ENCODE measurements around the gene PTX3. TPM values are rescaled to one million over a fixed set of nuclear protein-coding genes. Genes with fewer than 3 reads are reported as not detected.

The PTX3 gene
- total RNA-seq, 6 experiments from 2014 or later = 0.69 TPM; not detected in 5

DNA sequence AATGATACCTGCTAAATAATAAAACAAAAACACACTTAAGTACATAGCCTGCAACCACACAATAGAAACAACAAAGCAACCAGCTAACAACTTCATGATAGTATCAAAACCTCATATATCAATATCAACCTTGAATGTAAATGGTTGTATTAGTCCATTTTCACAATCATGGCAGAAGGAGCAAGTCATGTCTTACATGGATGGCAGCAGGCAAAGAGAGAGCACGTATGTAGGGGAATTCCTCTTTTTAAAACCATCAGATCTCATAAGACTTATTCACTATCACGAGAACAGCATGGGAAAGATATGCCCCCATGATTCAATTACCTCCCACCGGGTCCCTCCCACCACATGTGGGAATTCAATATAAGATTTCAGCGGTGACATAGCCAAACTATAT lies 44.5 kb upstream of the PTX3 start:
- Histone ChIP-seq H3K27ac (no peak overlapping the region), H3K4me3 (no peak overlapping the region), H3K4me1 (no peaks in the 10 kb centered on the region), H3K9me3 (no peaks in the 10 kb centered on the region), H3K36me3 (no peaks in the 10 kb centered on the region), H3K27me3 (no peaks in the 10 kb centered on the region)
- 59% methylated on average over 4 of the region's 4 CpGs for WGBS (ENCODE audit: insufficient coverage, low coverage, low lambda C conversion rate, missing lambda C conversion rate)
- intact Hi-C loops (cut with DNase I) = no loop called here
- ATAC-seq (no peak), DNase-seq (no peak)
- TF ChIP-seq, protein P1, sequence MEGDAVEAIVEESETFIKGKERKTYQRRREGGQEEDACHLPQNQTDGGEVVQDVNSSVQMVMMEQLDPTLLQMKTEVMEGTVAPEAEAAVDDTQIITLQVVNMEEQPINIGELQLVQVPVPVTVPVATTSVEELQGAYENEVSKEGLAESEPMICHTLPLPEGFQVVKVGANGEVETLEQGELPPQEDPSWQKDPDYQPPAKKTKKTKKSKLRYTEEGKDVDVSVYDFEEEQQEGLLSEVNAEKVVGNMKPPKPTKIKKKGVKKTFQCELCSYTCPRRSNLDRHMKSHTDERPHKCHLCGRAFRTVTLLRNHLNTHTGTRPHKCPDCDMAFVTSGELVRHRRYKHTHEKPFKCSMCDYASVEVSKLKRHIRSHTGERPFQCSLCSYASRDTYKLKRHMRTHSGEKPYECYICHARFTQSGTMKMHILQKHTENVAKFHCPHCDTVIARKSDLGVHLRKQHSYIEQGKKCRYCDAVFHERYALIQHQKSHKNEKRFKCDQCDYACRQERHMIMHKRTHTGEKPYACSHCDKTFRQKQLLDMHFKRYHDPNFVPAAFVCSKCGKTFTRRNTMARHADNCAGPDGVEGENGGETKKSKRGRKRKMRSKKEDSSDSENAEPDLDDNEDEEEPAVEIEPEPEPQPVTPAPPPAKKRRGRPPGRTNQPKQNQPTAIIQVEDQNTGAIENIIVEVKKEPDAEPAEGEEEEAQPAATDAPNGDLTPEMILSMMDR (IDR thresholded peaks at IDR 0.05) = no peak
- TF ChIP-seq POLR2A (IDR thresholded peaks at IDR 0.05) = no peak

DNA sequence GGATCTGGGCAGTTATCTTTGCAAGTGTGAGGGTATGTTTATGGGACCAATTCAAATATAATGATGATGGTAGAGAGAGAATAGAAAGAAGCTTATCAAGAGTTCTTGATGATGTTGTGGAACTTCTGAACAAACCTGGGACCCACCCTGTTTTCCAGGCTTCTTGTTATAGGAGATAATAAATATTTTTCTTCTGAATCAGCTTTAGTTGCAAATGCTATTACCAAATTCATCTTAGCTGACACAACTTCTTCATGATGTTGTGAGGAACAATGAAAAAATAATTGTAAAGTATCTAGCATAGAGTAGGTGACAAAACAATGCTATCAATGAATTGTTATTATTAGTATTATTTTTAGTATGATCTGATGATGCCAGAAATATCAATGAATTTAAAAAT lies 43.5 kb upstream of the PTX3 start:
- no peaks in the 10 kb centered on the region for H3K4me1 ChIP-seq
- intact Hi-C loops (cut with DNase I) = no loop called here
- no peak for DNase-seq
- no peaks in the 10 kb centered on the region for H3K36me3 ChIP-seq
- ATAC-seq = no peak
- no peak overlapping the region for H3K4me3 ChIP-seq
- no peak for TF ChIP-seq POLR2A (IDR thresholded peaks at IDR 0.05)
- TF ChIP-seq, protein P1 (IDR thresholded peaks at IDR 0.05) = no peak
- no peaks in the 10 kb centered on the region for H3K27me3 ChIP-seq
- H3K9me3 ChIP-seq = no peaks in the 10 kb centered on the region
- H3K27ac ChIP-seq = no peak overlapping the region

DNA sequence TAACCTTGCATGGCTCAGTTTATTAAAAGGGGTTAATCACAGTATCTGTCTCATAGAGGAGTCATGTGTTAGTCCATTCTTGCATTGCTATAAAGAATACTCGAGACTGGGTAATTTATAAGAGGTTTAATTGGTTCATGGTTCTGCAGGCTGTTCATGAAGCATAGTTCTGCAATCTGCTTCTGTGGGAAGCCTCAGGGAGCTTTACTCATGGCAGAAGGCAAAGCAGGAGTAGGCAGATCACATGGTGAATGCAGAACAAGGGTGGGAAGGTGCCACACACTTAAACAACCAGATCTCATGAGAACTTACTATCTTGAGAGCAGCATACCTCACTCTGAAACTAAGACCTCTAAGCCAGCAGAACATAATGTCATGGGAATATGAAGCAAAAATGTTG lies 42.2 kb upstream of the PTX3 start:
- Histone ChIP-seq H3K27ac (no peak overlapping the region), H3K4me3 (no peak overlapping the region), H3K27me3 (no peaks in the 10 kb centered on the region), H3K36me3 (no peaks in the 10 kb centered on the region), H3K9me3 (no peaks in the 10 kb centered on the region), H3K4me1 (no peaks in the 10 kb centered on the region)
- DNase-seq = no peak
- intact Hi-C loops (cut with DNase I) = no loop called here
- 33% methylated on average over 1 of the region's 1 CpG for WGBS (ENCODE audit: insufficient coverage, low coverage, low lambda C conversion rate, missing lambda C conversion rate)
- no peak for ATAC-seq
- no peak for TF ChIP-seq POLR2A (IDR thresholded peaks at IDR 0.05)
- TF ChIP-seq, protein P1 (IDR thresholded peaks at IDR 0.05) = no peak

DNA sequence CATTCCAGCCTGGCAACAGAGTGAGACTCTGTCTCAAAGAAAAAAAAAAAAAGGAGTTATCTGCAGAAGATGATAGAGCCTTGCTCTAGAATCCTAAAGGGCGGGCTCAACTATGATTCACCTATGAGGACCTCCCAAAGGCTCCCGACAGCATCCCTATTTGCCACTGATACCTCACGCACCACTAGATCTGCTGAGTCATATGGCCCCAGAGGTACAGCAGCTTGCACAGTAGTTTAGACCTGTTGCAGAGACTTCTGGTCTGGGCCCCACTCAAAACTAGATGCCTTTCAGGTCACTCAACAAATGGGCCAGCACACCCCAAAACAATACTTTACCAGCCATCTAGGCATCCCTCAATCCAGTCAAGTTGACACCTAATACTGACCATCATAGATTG lies 38.1 kb upstream of the PTX3 start:
- TF ChIP-seq POLR2A (IDR thresholded peaks at IDR 0.05) = no peak
- TF ChIP-seq, protein P1 (IDR thresholded peaks at IDR 0.05) = no peak
- no peaks in the 10 kb centered on the region for H3K27me3 ChIP-seq
- no peaks in the 10 kb centered on the region for H3K4me1 ChIP-seq
- no peak overlapping the region for H3K27ac ChIP-seq
- ATAC-seq (no peak), DNase-seq (no peak)
- intact Hi-C loops (cut with DNase I) = no loop called here
- H3K36me3 ChIP-seq = no peaks in the 10 kb centered on the region
- no peak overlapping the region for H3K4me3 ChIP-seq
- no peaks in the 10 kb centered on the region for H3K9me3 ChIP-seq
- 83% methylated on average over 3 of the region's 3 CpGs for WGBS (ENCODE audit: insufficient coverage, low coverage, low lambda C conversion rate, missing lambda C conversion rate)

DNA sequence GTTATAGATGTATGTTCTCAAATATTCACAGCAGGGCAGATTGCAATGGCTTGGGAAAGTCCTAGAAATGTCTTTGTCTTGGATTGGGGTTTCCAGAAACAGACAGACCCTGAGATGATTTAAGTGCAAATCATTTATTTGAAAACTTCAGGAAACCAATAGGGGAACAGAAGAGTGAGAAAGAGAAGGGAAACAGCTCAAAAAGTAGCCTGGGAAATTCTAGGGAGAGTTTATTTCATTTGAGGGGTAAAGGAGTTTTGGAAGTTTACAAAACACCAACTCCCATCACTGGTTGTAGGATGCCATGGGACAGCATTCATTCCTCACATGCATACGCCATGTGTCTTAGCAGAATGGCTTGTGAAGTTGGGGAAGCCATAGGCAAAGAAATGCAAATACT lies 32.3 kb upstream of the PTX3 start:
- TF ChIP-seq, protein P1 (IDR thresholded peaks at IDR 0.05) = no peak
- no peak for TF ChIP-seq POLR2A (IDR thresholded peaks at IDR 0.05)
- Histone ChIP-seq H3K36me3 (no peaks in the 10 kb centered on the region), H3K27me3 (no peaks in the 10 kb centered on the region), H3K9me3 (no peaks in the 10 kb centered on the region), H3K27ac (no peak overlapping the region), H3K4me1 (no peaks in the 10 kb centered on the region), H3K4me3 (no peak overlapping the region)
- 33% methylated on average over 1 of the region's 1 CpG for WGBS (ENCODE audit: insufficient coverage, low coverage, low lambda C conversion rate, missing lambda C conversion rate)
- DNase-seq = no peak
- ATAC-seq = no peak
- intact Hi-C loops (cut with DNase I) = no loop called here
